ENCODE measurements around the gene HOOK2. TPM values are rescaled to one million over a fixed set of nuclear protein-coding genes. Genes with fewer than 3 reads are reported as not detected.

Gene HOOK2
- total and polyA plus RNA-seq, 9 of the 15 experiments (the other 6 are each of a cell fraction or from before 2014, with no cell fraction given): 1.3 to 17.2 (median 9.9) TPM

GRCh38 chr19:12777217-12778016, 2.1 kb upstream of the HOOK2 start (continued):
- TF ChIP-seq ZNF232 (CRISPR knock-in tag; IDR thresholded peaks at IDR 0.05) (no peak), ZNF324 (CRISPR knock-in tag; IDR thresholded peaks at IDR 0.05) (no peak), CREBBP (IDR thresholded peaks at IDR 0.05; ENCODE audit: low read depth, low read length) (no peak), BRD4 (IDR thresholded peaks at IDR 0.05) (no peak), ZNF609 (CRISPR knock-in tag; IDR thresholded peaks at IDR 0.05; ENCODE audit: borderline replicate concordance) (no peak), TOE1 (IDR thresholded peaks at IDR 0.05; ENCODE audit: borderline replicate concordance) (0 out of 2 replicates have a peak, but pooled peaks have one; percentile 36), TOE1 (CRISPR knock-in tag; IDR thresholded peaks at IDR 0.05; ENCODE audit: borderline replicate concordance, low read depth) (no peak), HDAC3 (IDR thresholded peaks at IDR 0.05; ENCODE audit: borderline replicate concordance, partially characterized antibody) (peak; percentile 37), REST (IDR thresholded peaks at IDR 0.05; ENCODE audit: borderline replicate concordance) (peak; percentile 86; the same call in 1 of the 2 replicates), REST (CRISPR knock-in tag; IDR thresholded peaks at IDR 0.05; ENCODE audit: low read depth) (no peak), SMAD4 (CRISPR knock-in tag; conservative IDR thresholded peaks at IDR 0.05) (peak; percentile 51), ZNF133 (CRISPR knock-in tag; IDR thresholded peaks at IDR 0.05) (no peak), RB1 (IDR thresholded peaks at IDR 0.05; ENCODE audit: low read depth) (peak; percentile 85), IRF2 (CRISPR knock-in tag; IDR thresholded peaks at IDR 0.05) (no peak)
